ENCODE measurements around the gene UBE2E2.
"Not testable (repeated sequence)": the region's sequence is repeated elsewhere in the genome, so short reads cannot be mapped to it uniquely, and the experiment has no call there.

Gene UBE2E2

DNA sequence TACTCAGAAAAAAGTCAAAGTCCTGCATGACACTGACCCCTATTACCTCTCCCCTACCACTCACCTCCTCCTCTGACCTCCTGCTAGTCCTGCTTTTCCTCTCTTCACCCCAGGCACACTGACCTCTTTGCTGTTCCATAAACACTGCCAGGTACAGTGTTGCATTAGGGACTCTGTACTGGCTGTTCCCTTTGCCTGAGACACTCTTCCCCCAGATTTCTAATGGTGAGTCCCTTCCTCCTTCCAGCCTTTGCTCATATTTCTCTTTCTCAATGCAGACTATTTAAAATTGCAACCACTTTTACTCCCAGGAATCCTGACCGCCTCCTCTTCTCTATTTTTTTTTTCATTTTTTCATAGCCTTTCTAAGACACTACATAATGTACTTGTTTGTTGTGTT, 36.3 kb upstream of the UBE2E2 start:
- H3K4me1 ChIP-seq, result peaks cover 7% of the 10 kb centered on the region
- H3K4me2 ChIP-seq, result no peak overlapping the region
- H3K27me3 ChIP-seq, result no peaks in the 10 kb centered on the region
- no peaks in the 10 kb centered on the region for H3K36me3 ChIP-seq
- no peak overlapping the region for H3K27ac ChIP-seq
- H3K9ac ChIP-seq, result no peak overlapping the region
- no peaks in the 10 kb centered on the region for H3K9me3 ChIP-seq
- TF ChIP-seq Cebpa-rat (IDR thresholded peaks at IDR 0.05), result no peak
- H4K20me1 ChIP-seq, result no peaks in the 10 kb centered on the region
- H3K4me3 ChIP-seq, result no peak overlapping the region

- Histone ChIP-seq H3K27ac (no peak overlapping the region), H3K4me2 (no peak overlapping the region), H3K9ac (no peak overlapping the region), H3K4me1 (no peaks in the 10 kb centered on the region), H3K9me3 (no peaks in the 10 kb centered on the region), H4K20me1 (no peaks in the 10 kb centered on the region), H3K27me3 (no peaks in the 10 kb centered on the region), H3K36me3 (no peaks in the 10 kb centered on the region), H3K4me3 (no peak overlapping the region)
- TF ChIP-seq Cebpa-rat (IDR thresholded peaks at IDR 0.05), result no peak
Measured at GRCh38 chr3:23169551-23169950, 33.6 kb upstream of the UBE2E2 start.

DNA sequence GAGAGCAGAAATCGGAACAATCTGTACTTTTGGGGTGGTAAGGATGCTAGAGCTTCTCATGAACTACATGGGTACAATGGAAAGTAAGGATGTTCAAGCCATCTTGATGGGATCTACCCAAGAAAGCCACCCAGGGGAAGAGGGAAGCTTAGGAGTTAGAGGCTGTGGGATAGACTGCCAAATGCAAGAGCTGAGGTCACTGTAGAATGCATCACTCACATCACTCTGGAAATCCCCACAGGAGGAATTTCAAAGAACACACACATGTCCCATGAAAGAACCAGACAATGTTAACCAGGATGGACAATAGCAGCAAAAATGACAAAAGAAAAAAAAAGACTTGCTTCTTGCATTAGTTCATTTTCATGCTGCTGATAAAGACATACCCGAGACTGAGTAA, 32.8 kb upstream of the UBE2E2 start:
- TF ChIP-seq Cebpa-rat (IDR thresholded peaks at IDR 0.05), result no peak
- Histone ChIP-seq H3K36me3 (no peaks in the 10 kb centered on the region), H3K9ac (no peak overlapping the region), H3K4me1 (no peaks in the 10 kb centered on the region), H4K20me1 (no peaks in the 10 kb centered on the region), H3K4me3 (no peak overlapping the region), H3K9me3 (no peaks in the 10 kb centered on the region), H3K27ac (no peak overlapping the region), H3K4me2 (no peak overlapping the region), H3K27me3 (no peaks in the 10 kb centered on the region)

- Histone ChIP-seq H3K9ac (no peak overlapping the region), H3K4me2 (no peak overlapping the region)
- no peak for TF ChIP-seq Cebpa-rat (IDR thresholded peaks at IDR 0.05)
Measured at GRCh38 chr3:23172059-23172458, 31.1 kb upstream of the UBE2E2 start.

DNA sequence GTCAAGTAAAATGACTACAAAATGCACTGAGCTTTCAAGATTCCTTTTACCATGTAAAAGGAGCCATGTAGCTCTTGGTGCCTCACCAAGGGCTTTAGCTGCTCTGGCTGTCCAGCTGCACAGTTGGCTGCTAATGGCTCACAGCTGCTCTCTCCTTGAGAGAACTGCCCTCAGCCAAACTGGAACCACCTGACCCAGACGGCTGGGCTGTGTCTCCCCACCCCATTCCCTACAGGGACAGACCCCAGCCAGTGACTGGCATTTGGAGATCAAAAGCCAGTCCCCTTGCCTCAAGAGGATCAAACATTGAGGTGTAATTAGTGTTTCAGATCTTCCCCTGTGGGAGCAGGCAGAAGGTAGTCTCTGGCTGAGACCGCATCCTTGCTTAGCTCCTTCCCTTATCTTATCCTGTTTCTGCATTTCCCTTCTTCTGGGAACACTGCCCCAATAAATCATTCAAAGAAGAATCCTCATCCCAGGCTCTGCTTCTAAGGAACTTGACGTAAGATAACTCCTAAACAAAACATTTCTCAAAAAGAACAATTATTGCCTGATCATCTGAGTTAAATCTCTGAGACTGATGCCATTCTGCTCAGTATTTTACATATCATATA, 28.6 kb upstream of the UBE2E2 start:
- H4K20me1 ChIP-seq, result no peaks in the 10 kb centered on the region

More at GRCh38 chr3:23172059-23172458, 31.1 kb upstream of the UBE2E2 start:
- Histone ChIP-seq H3K4me3 (no peak overlapping the region), H3K9me3 (no peaks in the 10 kb centered on the region), H4K20me1 (no peaks in the 10 kb centered on the region), H3K4me1 (no peaks in the 10 kb centered on the region), H3K27me3 (no peaks in the 10 kb centered on the region), H3K36me3 (no peaks in the 10 kb centered on the region), H3K27ac (no peak overlapping the region)

GRCh38 chr3:23175341-23176083, 27.6 kb upstream of the UBE2E2 start:
- H3K36me3 ChIP-seq, result no peaks in the 10 kb centered on the region
- H3K9ac ChIP-seq, result no peak overlapping the region

More for the DNA sequence above, 28.6 kb upstream of the UBE2E2 start:
- Histone ChIP-seq H3K4me2 (no peak overlapping the region), H3K4me1 (no peaks in the 10 kb centered on the region), H3K9ac (no peak overlapping the region), H3K27ac (no peak overlapping the region), H3K27me3 (no peaks in the 10 kb centered on the region), H3K4me3 (no peak overlapping the region), H3K9me3 (no peaks in the 10 kb centered on the region), H3K36me3 (no peaks in the 10 kb centered on the region)
- no peak for TF ChIP-seq Cebpa-rat (IDR thresholded peaks at IDR 0.05)

DNA sequence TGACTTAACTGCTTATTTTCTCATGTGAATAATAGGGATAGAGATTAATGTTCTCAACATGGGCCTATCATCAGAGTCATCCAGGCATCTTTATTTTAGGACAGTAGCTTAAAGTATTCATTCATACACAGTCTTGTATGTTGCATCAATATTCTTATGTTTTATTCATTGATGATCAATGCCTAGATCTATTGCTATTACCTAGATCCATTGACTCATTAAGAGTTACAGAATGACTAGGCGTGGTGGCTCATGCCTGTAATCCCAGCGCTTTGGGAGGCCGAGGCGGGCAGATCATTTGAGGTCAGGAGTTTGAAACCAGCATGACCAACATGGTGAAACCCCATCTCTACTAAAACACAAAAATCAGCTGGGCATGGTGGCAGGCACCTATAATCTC, 26.3 kb upstream of the UBE2E2 start:
- not testable (repeated sequence) for H3K36me3 ChIP-seq, H3K4me1 ChIP-seq, H3K4me2 ChIP-seq, H3K9ac ChIP-seq, H3K4me3 ChIP-seq, H3K27me3 ChIP-seq, H3K27ac ChIP-seq, H4K20me1 ChIP-seq, H3K9me3 ChIP-seq

More at GRCh38 chr3:23175341-23176083, 27.6 kb upstream of the UBE2E2 start:
- Histone ChIP-seq H3K4me1 (no peaks in the 10 kb centered on the region), H3K27ac (no peak overlapping the region), H4K20me1 (no peaks in the 10 kb centered on the region), H3K4me2 (no peak overlapping the region), H3K9me3 (no peaks in the 10 kb centered on the region), H3K4me3 (no peak overlapping the region), H3K27me3 (no peaks in the 10 kb centered on the region)
- TF ChIP-seq Cebpa-rat (IDR thresholded peaks at IDR 0.05), result no peak

GRCh38 chr3:23182996-23183513, 20.1 kb upstream of the UBE2E2 start:
- Histone ChIP-seq H3K9me3 (no peaks in the 10 kb centered on the region), H4K20me1 (no peaks in the 10 kb centered on the region), H3K4me1 (no peaks in the 10 kb centered on the region), H3K27ac (no peak overlapping the region), H3K27me3 (no peaks in the 10 kb centered on the region), H3K4me3 (no peak overlapping the region), H3K4me2 (no peak overlapping the region), H3K36me3 (no peaks in the 10 kb centered on the region), H3K9ac (no peak overlapping the region)
- TF ChIP-seq Cebpa-rat (IDR thresholded peaks at IDR 0.05), result no peak

GRCh38 chr3:23183731-23184130, 19.4 kb upstream of the UBE2E2 start:
- Histone ChIP-seq H3K36me3 (no peaks in the 10 kb centered on the region), H3K4me2 (no peak overlapping the region), H3K9me3 (no peaks in the 10 kb centered on the region), H3K27ac (no peak overlapping the region), H3K4me3 (no peak overlapping the region), H3K9ac (no peak overlapping the region), H4K20me1 (no peaks in the 10 kb centered on the region), H3K27me3 (no peaks in the 10 kb centered on the region), H3K4me1 (peaks cover under 1% of the 10 kb centered on the region)
- no peak for TF ChIP-seq Cebpa-rat (IDR thresholded peaks at IDR 0.05)

DNA sequence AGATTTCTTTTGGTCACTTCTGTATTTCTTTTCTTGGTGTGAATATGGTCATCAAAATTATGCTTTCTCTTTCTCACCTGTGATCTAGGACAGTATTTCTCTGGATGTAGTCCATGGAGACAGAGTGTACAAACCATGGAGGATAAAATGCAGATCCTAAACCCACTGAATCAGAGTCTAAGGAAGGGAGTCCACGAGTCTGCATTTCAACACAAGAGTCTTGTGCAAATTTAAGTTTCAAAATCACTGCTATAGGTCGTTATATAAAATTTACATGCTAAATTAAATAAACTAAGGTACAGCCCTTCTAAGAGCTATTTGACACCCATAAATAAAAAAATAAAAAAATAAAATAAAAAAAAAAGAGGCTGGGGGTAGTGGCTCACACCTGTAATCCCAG, 17.3 kb upstream of the UBE2E2 start:
- H3K4me2 ChIP-seq, result no peak overlapping the region
- H3K27me3 ChIP-seq, result no peaks in the 10 kb centered on the region
- H3K4me1 ChIP-seq, result peaks cover 10% of the 10 kb centered on the region
- no peaks in the 10 kb centered on the region for H4K20me1 ChIP-seq
- no peaks in the 10 kb centered on the region for H3K36me3 ChIP-seq
- no peaks in the 10 kb centered on the region for H3K9me3 ChIP-seq
- no peak overlapping the region for H3K4me3 ChIP-seq
- TF ChIP-seq Cebpa-rat (IDR thresholded peaks at IDR 0.05), result no peak
- H3K9ac ChIP-seq, result no peak overlapping the region
- H3K27ac ChIP-seq, result no peak overlapping the region

Data from BLaER1 (cell line).